Peyer's patch (tissue), 4 donors: Measurements from ENCODE around the gene KRT85. TPM values are rescaled to one million over a fixed set of nuclear protein-coding genes. Genes with fewer than 3 reads are reported as not detected.
A peak's percentile ranks its signal among the peaks of the same experiment; 100 is the strongest.

Source experiments
- DNase-seq, 3 donors: peaks; one replicate each; pipeline ENCODE4 v3.0.0-alpha.2; 2017 to 2019
- H3K27ac ChIP-seq, 4 donors: fragments of 200-600 bp; sonication (generic); one replicate each; pipeline ENCODE4 v1.5.1; 2016 to 2019
- H3K27me3 ChIP-seq, 2 donors: fragments of 200-600 bp; sonication (generic); one replicate each; pipeline ENCODE4 v1.5.1; 2019
- H3K36me3 ChIP-seq, 3 donors: fragments of 200-600 bp; sonication (generic); one replicate each; pipeline ENCODE4 v1.5.1; 2016 to 2019
- H3K4me1 ChIP-seq, 4 donors: fragments of 200-600 bp; sonication (generic); one replicate each; pipeline ENCODE4 v1.5.1; 2016 to 2019
- H3K4me3 ChIP-seq, 4 donors: fragments of 200-600 bp; sonication (generic); 1 replicate in 3 of 4; 2 replicates in 1 of 4; pipeline ENCODE4 v1.5.1; 2016 to 2019; ENCODE audit warnings: mild to moderate bottlenecking in 1 of 4
- H3K9me3 ChIP-seq, 4 donors: fragments of 200-600 bp; sonication (generic); one replicate each; pipeline ENCODE4 v1.5.1; 2016 to 2019; ENCODE audit warnings: mild to moderate bottlenecking in 1 of 4
- POLR2A ChIP-seq, 2 donors: fragments of 450-650 bp; IDR thresholded peaks; one replicate each; pipeline ENCODE4 v1.5.1; 2017; ENCODE audit warnings: antibody characterized with exemption in 2 of 2, mild to moderate bottlenecking in 2 of 2, moderate library complexity in 2 of 2
- total RNA-seq, 4 donors: library from RNA; depleted of rRNA; stranded (reverse); fragments of >200 nt; gene quantifications; one replicate each; pipeline ENCODE4 v1.1.0, GENCODE V29; 2016
- TF ChIP-seq, protein P1 (sequence below), 6 experiments: fragments of 450-650 bp in 4 of 6; fragments of 200-600 bp in 2 of 6; sonication (generic) in 1 of 6; IDR thresholded peaks; one replicate each; pipeline ENCODE4 v1.5.1; 2017 to 2019; ENCODE audit warnings: antibody characterized with exemption in 6 of 6, mild to moderate bottlenecking in 3 of 6, moderate library complexity in 1 of 6

KRT85 gene
- total RNA-seq, 4 donors from 2014 or later, result not detected

DNA sequence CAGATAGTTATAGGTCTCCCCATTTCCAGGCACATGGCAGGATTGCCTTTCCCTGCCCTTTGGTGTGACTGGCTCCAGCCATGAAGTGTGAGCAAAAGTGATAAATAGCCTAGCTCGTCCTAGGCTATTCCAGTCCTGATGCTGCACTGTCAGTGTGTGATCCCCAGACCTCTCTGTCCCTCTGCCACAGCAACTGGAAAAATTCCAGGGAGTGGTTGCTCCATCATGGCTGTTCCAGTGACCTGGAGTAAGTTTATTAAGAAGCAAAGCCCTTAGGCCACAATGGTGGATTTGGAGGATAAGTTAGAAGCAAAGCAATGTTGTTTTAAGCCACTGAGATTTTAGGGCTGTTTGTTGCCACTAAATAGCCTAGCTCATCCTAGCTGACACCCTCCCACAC is 36.2 kb downstream of the KRT85 start:
- H3K27ac ChIP-seq, result no peak overlapping the region
- H3K9me3 ChIP-seq, result no peaks in the 10 kb centered on the region
- no peak for TF ChIP-seq POLR2A (IDR thresholded peaks at IDR 0.05)
- TF ChIP-seq, protein P1, sequence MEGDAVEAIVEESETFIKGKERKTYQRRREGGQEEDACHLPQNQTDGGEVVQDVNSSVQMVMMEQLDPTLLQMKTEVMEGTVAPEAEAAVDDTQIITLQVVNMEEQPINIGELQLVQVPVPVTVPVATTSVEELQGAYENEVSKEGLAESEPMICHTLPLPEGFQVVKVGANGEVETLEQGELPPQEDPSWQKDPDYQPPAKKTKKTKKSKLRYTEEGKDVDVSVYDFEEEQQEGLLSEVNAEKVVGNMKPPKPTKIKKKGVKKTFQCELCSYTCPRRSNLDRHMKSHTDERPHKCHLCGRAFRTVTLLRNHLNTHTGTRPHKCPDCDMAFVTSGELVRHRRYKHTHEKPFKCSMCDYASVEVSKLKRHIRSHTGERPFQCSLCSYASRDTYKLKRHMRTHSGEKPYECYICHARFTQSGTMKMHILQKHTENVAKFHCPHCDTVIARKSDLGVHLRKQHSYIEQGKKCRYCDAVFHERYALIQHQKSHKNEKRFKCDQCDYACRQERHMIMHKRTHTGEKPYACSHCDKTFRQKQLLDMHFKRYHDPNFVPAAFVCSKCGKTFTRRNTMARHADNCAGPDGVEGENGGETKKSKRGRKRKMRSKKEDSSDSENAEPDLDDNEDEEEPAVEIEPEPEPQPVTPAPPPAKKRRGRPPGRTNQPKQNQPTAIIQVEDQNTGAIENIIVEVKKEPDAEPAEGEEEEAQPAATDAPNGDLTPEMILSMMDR (IDR thresholded peaks at IDR 0.05), result no peak
- H3K27me3 ChIP-seq, result no peaks in the 10 kb centered on the region
- DNase-seq, result peak in 1 of 3 donors; percentile 25
- no peaks in the 10 kb centered on the region for H3K36me3 ChIP-seq
- H3K4me3 ChIP-seq, result no peak overlapping the region
- peaks cover 0 to 12% (median 0%) of the 10 kb centered on the region in 4 donors for H3K4me1 ChIP-seq

DNA sequence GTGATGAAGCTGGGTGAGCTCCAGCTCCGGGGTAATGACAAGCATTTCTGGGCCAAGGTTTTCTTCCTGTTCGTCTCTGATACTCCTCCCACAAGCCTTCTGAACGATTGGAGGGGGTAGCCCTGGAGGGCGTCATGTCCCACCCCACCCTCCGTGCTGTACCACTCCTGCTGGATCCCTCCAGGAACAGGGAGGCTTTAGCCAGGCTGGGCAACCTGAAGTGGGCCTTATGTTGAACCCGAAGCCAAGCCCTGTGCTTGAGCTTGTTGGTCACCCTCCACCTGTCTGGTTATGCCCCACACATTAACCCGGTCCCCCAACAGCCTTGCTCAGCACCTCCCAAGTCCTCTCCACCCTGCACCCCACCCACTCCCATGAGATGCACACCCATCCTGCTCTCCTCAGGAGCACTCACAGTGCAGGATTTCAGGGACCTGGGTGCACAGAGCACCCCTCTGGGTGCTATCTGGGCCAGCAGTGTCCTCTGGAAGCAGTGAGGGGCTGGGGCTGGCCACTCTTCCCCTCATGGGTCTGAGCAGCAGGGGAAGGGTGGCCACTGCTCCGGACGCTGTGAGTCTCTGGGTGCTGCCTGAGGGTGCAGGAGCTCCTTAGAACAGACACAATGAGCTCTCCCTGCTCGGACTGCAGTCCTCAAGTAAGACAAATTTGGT is 39.3 kb downstream of the KRT85 start:
- Histone ChIP-seq H3K27me3 (no peaks in the 10 kb centered on the region), H3K4me3 (no peak overlapping the region), H3K27ac (no peak overlapping the region), H3K9me3 (no peaks in the 10 kb centered on the region), H3K36me3 (no peaks in the 10 kb centered on the region), H3K4me1 (no peaks in the 10 kb centered on the region)
- DNase-seq, result peak in 1 of 3 donors; percentile 39
- TF ChIP-seq POLR2A (IDR thresholded peaks at IDR 0.05), result no peak
- TF ChIP-seq, protein P1 (IDR thresholded peaks at IDR 0.05), result no peak

DNA sequence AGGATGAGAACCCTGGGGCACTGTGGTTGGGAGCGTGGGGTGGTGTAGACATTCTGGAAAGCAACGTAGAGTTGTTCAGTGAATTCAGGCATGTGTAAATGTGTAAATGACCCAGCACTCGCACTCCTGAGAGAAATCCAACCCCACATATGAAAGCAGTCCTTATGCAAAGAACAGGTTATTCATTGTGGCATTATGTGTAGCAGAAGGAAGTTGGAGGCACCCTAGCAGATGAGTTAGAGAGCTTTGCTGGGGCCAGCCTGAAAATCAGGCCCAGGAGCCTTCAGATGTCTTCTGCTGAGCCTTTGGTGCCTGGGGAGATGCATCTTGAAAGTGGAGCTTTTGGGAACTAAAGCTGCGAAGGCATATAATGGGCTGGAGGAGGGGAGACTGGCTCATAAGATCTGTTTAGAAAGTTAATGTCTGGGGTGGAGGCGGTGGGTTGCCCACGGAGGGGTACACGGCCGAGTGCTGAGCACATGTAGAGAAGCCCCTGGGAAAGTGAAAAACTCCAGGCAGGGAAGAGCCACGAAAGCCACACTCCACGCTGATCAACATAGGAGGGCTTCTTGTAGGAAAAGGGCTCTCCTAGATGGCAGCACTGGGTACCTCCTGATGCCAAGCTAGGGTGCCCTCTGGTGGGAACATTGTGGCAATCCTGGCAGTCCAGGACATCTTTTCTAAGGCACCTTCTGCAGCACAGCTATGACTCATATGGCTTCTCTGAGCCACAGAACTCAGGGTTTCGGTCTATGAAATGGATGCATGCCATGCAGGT is 40.0 kb downstream of the KRT85 start:
- no peaks in the 10 kb centered on the region for H3K9me3 ChIP-seq
- H3K4me1 ChIP-seq, result no peaks in the 10 kb centered on the region
- H3K4me3 ChIP-seq, result no peak overlapping the region
- H3K27ac ChIP-seq, result no peak overlapping the region
- H3K27me3 ChIP-seq, result no peaks in the 10 kb centered on the region
- peak; percentile 65 to 92 (median 78) for DNase-seq
- TF ChIP-seq, protein P1 (IDR thresholded peaks at IDR 0.05), result peak in 5 of 6 experiments; percentile 24 to 93 (median 87)
- no peak for TF ChIP-seq POLR2A (IDR thresholded peaks at IDR 0.05)
- H3K36me3 ChIP-seq, result no peaks in the 10 kb centered on the region

DNA sequence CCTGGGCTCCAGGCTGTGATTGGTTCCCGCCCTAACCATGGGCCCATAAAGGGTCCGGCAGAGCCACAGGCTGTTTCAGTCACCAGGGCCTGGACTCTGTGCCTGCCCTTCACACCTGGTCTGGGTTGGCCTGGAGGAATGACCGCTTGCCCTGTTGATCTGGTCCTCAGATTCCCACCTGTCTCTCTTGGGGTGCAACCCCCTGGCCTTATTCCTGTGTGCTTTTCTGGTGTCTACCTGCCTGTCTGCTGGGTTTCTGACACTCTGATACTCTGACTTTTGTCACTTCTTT is 43.2 kb downstream of the KRT85 start:
- Histone ChIP-seq H3K9me3 (no peaks in the 10 kb centered on the region), H3K4me3 (no peak overlapping the region), H3K4me1 (no peaks in the 10 kb centered on the region), H3K27me3 (no peaks in the 10 kb centered on the region), H3K27ac (no peak overlapping the region), H3K36me3 (no peaks in the 10 kb centered on the region)
- TF ChIP-seq POLR2A (IDR thresholded peaks at IDR 0.05), result no peak
- TF ChIP-seq, protein P1 (IDR thresholded peaks at IDR 0.05), result no peak
- DNase-seq, result peak in 2 of 3 donors; percentile 18 to 30

DNA sequence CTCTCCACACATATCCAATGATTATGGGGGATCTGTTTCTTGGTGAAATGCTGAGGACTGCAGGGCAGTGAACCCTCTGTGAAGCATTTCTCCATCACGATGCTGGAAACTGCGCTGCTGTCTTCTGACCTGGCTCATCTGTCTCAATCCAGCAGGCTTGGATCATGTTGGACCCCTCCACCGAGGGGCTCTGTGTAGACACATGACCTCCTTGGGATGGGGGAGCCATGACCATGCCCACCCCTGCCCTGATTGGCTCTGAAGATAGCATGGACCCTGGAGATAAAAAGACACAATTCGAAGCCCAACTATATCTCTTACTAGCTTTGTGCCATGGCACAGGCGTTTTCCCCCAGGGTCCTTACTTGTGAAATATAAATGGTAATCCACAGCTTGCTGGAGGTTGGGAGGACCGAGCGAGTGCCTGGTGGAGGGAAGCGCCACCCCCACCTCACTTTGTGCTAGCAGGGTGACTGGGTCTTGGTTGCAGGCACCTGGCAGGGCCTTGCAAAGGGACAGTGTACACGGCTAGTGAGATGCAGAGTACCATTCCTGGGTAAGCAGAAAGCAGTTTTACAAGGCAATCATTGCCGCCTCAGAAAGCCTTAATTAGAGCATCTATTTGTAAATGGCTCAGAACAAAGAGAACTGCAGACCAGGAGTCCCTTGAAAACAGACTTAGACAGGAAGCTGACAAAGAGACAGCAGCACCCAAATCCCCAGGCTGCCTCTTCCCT is 43.7 kb downstream of the KRT85 start:
- no peaks in the 10 kb centered on the region for H3K4me1 ChIP-seq
- H3K27ac ChIP-seq, result no peak overlapping the region
- no peak for TF ChIP-seq POLR2A (IDR thresholded peaks at IDR 0.05)
- TF ChIP-seq, protein P1 (IDR thresholded peaks at IDR 0.05), result no peak
- no peaks in the 10 kb centered on the region for H3K27me3 ChIP-seq
- no peaks in the 10 kb centered on the region for H3K36me3 ChIP-seq
- peak in 2 of 3 donors; percentile 13 to 31 for DNase-seq
- H3K4me3 ChIP-seq, result no peak overlapping the region
- no peaks in the 10 kb centered on the region for H3K9me3 ChIP-seq
